Astrocyte (in vitro differentiated cells and primary cell): ENCODE data around the gene P3H2. TPM values are rescaled to one million over a fixed set of nuclear protein-coding genes. Genes with fewer than 3 reads are reported as not detected.

Experiments
- DNase-seq: peaks from one replicate; pipeline ENCODE4 v3.0.0-alpha.2; 2010; ENCODE audit warnings: low read depth
- FAIRE-seq: peaks from 2 replicates; lab custom pipeline; 2011; peaks lifted over from hg19 to GRCh38; lab: Jason Lieb, UNC
- H2AFZ ChIP-seq: 2 replicates; pipeline ENCODE4 v1.6.0; 2012; ENCODE audit warnings: low read depth, low read length, inconsistent platforms
- H3K27ac ChIP-seq: 2 replicates; pipeline ENCODE4 v1.5.1; 2011; ENCODE audit warnings: low read depth, low read length, inconsistent platforms
- H3K27me3 ChIP-seq: 2 replicates; pipeline ENCODE4 v1.6.0; 2011; ENCODE audit warnings: low read length, inconsistent platforms; ENCODE audit not compliant: insufficient read depth
- H3K36me3 ChIP-seq: 2 replicates; pipeline ENCODE4 v1.5.1; 2011; ENCODE audit warnings: low read length, inconsistent platforms; ENCODE audit not compliant: insufficient read depth
- H3K4me1 ChIP-seq: 2 replicates; pipeline ENCODE4 v1.5.1; 2011; ENCODE audit warnings: low read length, inconsistent platforms; ENCODE audit not compliant: insufficient read depth
- H3K4me2 ChIP-seq: 2 replicates; pipeline ENCODE4 v1.6.0; 2012; ENCODE audit warnings: low read length, inconsistent platforms
- H3K4me3 ChIP-seq: 2 replicates; pipeline ENCODE4 v1.5.1; 2011; ENCODE audit warnings: low read depth, mild to moderate bottlenecking, low read length, inconsistent platforms; ENCODE audit not compliant: insufficient read depth
- H3K79me2 ChIP-seq: 2 replicates; pipeline ENCODE4 v1.6.0; 2012; ENCODE audit warnings: mild to moderate bottlenecking, low read length, inconsistent platforms; ENCODE audit not compliant: insufficient read depth
- H3K9ac ChIP-seq: 2 replicates; pipeline ENCODE4 v1.6.0; 2012; ENCODE audit warnings: mild to moderate bottlenecking, low read length, inconsistent platforms
- H3K9me3 ChIP-seq: 2 replicates; pipeline ENCODE4 v1.5.1; 2012; ENCODE audit warnings: low read depth, mild to moderate bottlenecking, low read length, inconsistent platforms; ENCODE audit not compliant: insufficient read depth
- H4K20me1 ChIP-seq: 2 replicates; pipeline ENCODE4 v1.6.0; 2012; ENCODE audit warnings: low read length, inconsistent platforms; ENCODE audit not compliant: insufficient read depth
- H3K27ac Mint-ChIP-seq: one replicate; pipeline ENCODE4 v1.8.0; 2021; ENCODE audit warnings: mild to moderate bottlenecking, mixed read lengths; ENCODE audit not compliant: unreplicated experiment
- H3K27me3 Mint-ChIP-seq: one replicate; pipeline ENCODE4 v1.8.0; 2021; ENCODE audit warnings: low read depth, mixed read lengths; ENCODE audit not compliant: unreplicated experiment
- H3K36me3 Mint-ChIP-seq: one replicate; pipeline ENCODE4 v1.8.0; 2021; ENCODE audit warnings: low read depth, mixed read lengths; ENCODE audit not compliant: unreplicated experiment
- H3K4me1 Mint-ChIP-seq: one replicate; pipeline ENCODE4 v1.8.0; 2021; ENCODE audit warnings: low read depth, mixed read lengths; ENCODE audit not compliant: unreplicated experiment
- H3K4me3 Mint-ChIP-seq: one replicate; pipeline ENCODE4 v1.8.0; 2021; ENCODE audit warnings: mild to moderate bottlenecking, moderate library complexity, mixed read lengths; ENCODE audit not compliant: unreplicated experiment
- H3K9me3 Mint-ChIP-seq: one replicate; pipeline ENCODE4 v1.8.0; 2021; ENCODE audit warnings: mild to moderate bottlenecking, mixed read lengths; ENCODE audit not compliant: unreplicated experiment
- EZH2 ChIP-seq: IDR thresholded peaks from 2 replicates; pipeline ENCODE4 v1.6.1; 2012; ENCODE audit warnings: mild to moderate bottlenecking, low read length, inconsistent platforms; ENCODE audit not compliant: insufficient read depth
- total RNA-seq: library from RNA; stranded (reverse); gene quantifications from 2 replicates; pipeline ENCODE4 v1.2.1, GENCODE V29; 2021
- TF ChIP-seq, protein P1 (sequence below): IDR thresholded peaks from 2 replicates; pipeline ENCODE4 v1.5.1; 2011; ENCODE audit warnings: low read depth, mild to moderate bottlenecking, inconsistent platforms, low read length, moderate library complexity; ENCODE audit not compliant: insufficient read depth

P3H2 gene
- total RNA-seq, 1 donor from 2014 or later, result 57.7 TPM

- H3K4me1 ChIP-seq, result no peaks in the 10 kb centered on the region
- H3K27ac Mint-ChIP-seq, result no peak overlapping the region
- DNase-seq, result no peak
- H3K9me3 ChIP-seq, result no peaks in the 10 kb centered on the region
- no peaks in the 10 kb centered on the region for H3K36me3 ChIP-seq
- no peak overlapping the region for H3K4me3 Mint-ChIP-seq
- H4K20me1 ChIP-seq, result no peaks in the 10 kb centered on the region
- TF ChIP-seq EZH2, result no peak
- TF ChIP-seq, protein P1, sequence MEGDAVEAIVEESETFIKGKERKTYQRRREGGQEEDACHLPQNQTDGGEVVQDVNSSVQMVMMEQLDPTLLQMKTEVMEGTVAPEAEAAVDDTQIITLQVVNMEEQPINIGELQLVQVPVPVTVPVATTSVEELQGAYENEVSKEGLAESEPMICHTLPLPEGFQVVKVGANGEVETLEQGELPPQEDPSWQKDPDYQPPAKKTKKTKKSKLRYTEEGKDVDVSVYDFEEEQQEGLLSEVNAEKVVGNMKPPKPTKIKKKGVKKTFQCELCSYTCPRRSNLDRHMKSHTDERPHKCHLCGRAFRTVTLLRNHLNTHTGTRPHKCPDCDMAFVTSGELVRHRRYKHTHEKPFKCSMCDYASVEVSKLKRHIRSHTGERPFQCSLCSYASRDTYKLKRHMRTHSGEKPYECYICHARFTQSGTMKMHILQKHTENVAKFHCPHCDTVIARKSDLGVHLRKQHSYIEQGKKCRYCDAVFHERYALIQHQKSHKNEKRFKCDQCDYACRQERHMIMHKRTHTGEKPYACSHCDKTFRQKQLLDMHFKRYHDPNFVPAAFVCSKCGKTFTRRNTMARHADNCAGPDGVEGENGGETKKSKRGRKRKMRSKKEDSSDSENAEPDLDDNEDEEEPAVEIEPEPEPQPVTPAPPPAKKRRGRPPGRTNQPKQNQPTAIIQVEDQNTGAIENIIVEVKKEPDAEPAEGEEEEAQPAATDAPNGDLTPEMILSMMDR, result no peak
- H3K36me3 Mint-ChIP-seq, result peaks cover 9% of the 10 kb centered on the region
- no peaks in the 10 kb centered on the region for H3K9me3 Mint-ChIP-seq
- H3K9ac ChIP-seq, result no peak overlapping the region
- H3K27ac ChIP-seq, result no peak overlapping the region
- H3K4me1 Mint-ChIP-seq, result peaks cover 2% of the 10 kb centered on the region
- no peak for FAIRE-seq
- no peak overlapping the region for H3K4me2 ChIP-seq
- no peak overlapping the region for H2AFZ ChIP-seq
- no peaks in the 10 kb centered on the region for H3K27me3 ChIP-seq
- no peak overlapping the region for H3K4me3 ChIP-seq
- no peaks in the 10 kb centered on the region for H3K27me3 Mint-ChIP-seq
- no peaks in the 10 kb centered on the region for H3K79me2 ChIP-seq
Observed at GRCh38 chr3:189990826-189991225, 129.9 kb downstream of the P3H2 start.

DNA sequence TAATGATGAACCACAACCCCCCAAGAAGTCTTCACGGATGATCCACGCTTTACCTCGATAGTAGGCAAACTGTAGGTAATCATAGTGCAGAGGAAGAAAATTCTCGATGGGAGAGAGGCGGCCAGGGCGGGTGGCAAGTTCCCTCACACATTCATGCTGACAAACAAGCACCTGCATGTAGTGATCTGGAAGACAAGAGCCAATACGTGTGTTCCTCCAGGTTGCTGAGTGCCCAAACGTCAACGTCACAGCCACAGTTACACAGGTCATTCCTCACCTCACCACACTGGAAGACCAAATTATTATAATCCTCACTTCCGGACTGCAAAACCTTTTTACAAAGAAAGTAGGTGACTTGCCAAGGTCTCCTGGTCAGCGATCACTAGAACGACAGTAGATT is 131.8 kb downstream of the P3H2 start:
- H3K36me3 Mint-ChIP-seq, result peaks cover 9% of the 10 kb centered on the region
- no peak overlapping the region for H2AFZ ChIP-seq

GRCh38 chr3:189988322-189988721 is 132.4 kb downstream of the P3H2 start:
- no peaks in the 10 kb centered on the region for H3K36me3 ChIP-seq
- H3K9me3 ChIP-seq, result no peaks in the 10 kb centered on the region
- H2AFZ ChIP-seq, result no peak overlapping the region
- Mint-ChIP-seq H3K27ac (no peak overlapping the region), H3K36me3 (peaks cover 9% of the 10 kb centered on the region), H3K27me3 (no peaks in the 10 kb centered on the region), H3K4me1 (no peaks in the 10 kb centered on the region), H3K4me3 (no peak overlapping the region), H3K9me3 (no peaks in the 10 kb centered on the region)
- no peak overlapping the region for H3K4me2 ChIP-seq
- no peaks in the 10 kb centered on the region for H3K79me2 ChIP-seq
- no peak for DNase-seq
- no peak for FAIRE-seq
- no peak overlapping the region for H3K9ac ChIP-seq
- TF ChIP-seq, protein P1, result no peak
- no peak for TF ChIP-seq EZH2
- no peak overlapping the region for H3K4me3 ChIP-seq
- H3K4me1 ChIP-seq, result no peaks in the 10 kb centered on the region
- no peak overlapping the region for H3K27ac ChIP-seq
- no peaks in the 10 kb centered on the region for H3K27me3 ChIP-seq
- no peaks in the 10 kb centered on the region for H4K20me1 ChIP-seq

More for the DNA sequence above, 131.8 kb downstream of the P3H2 start:
- H3K36me3 ChIP-seq, result no peaks in the 10 kb centered on the region
- no peak overlapping the region for H3K4me2 ChIP-seq
- no peaks in the 10 kb centered on the region for H3K4me1 ChIP-seq
- H3K27ac ChIP-seq, result no peak overlapping the region
- TF ChIP-seq, protein P1, result no peak
- TF ChIP-seq EZH2, result no peak
- H3K27me3 ChIP-seq, result no peaks in the 10 kb centered on the region
- H3K79me2 ChIP-seq, result no peaks in the 10 kb centered on the region
- Mint-ChIP-seq H3K4me1 (no peaks in the 10 kb centered on the region), H3K9me3 (no peaks in the 10 kb centered on the region), H3K27ac (no peak overlapping the region), H3K4me3 (no peak overlapping the region), H3K27me3 (no peaks in the 10 kb centered on the region)
- no peak overlapping the region for H3K9ac ChIP-seq
- H4K20me1 ChIP-seq, result no peaks in the 10 kb centered on the region
- FAIRE-seq (no peak), DNase-seq (no peak)
- H3K4me3 ChIP-seq, result no peak overlapping the region
- no peaks in the 10 kb centered on the region for H3K9me3 ChIP-seq
